Osteocyte (in vitro differentiated cells): ENCODE data around the gene ACTL6B. TPM values are rescaled to one million over a fixed set of nuclear protein-coding genes. Genes with fewer than 3 reads are reported as not detected.

ENCODE experiments used
- DNase-seq: peaks from one replicate; pipeline ENCODE4 v3.0.0; 2021; ENCODE audit warnings: mixed read lengths; ENCODE audit not compliant: unreplicated experiment; ENCODE audit errors: extremely low spot score
- H3K27ac Mint-ChIP-seq: one replicate; pipeline ENCODE4 v1.8.0; 2021; ENCODE audit warnings: mild to moderate bottlenecking, mixed read lengths; ENCODE audit not compliant: unreplicated experiment
- H3K27me3 Mint-ChIP-seq: one replicate; pipeline ENCODE4 v1.8.0; 2021; ENCODE audit warnings: mixed read lengths; ENCODE audit not compliant: unreplicated experiment
- H3K36me3 Mint-ChIP-seq: one replicate; pipeline ENCODE4 v1.8.0; 2021; ENCODE audit warnings: mixed read lengths; ENCODE audit not compliant: unreplicated experiment
- H3K4me1 Mint-ChIP-seq: one replicate; pipeline ENCODE4 v1.8.0; 2021; ENCODE audit warnings: mixed read lengths; ENCODE audit not compliant: unreplicated experiment
- H3K4me3 Mint-ChIP-seq: one replicate; pipeline ENCODE4 v1.8.0; 2021; ENCODE audit warnings: mild to moderate bottlenecking, moderate library complexity, mixed read lengths; ENCODE audit not compliant: unreplicated experiment
- H3K9me3 Mint-ChIP-seq: one replicate; pipeline ENCODE4 v1.8.0; 2021; ENCODE audit warnings: mixed read lengths; ENCODE audit not compliant: unreplicated experiment
- total RNA-seq: library from RNA; stranded (reverse); gene quantifications from 2 replicates; pipeline ENCODE4 v1.2.1, GENCODE V29; 2021
- TF ChIP-seq, protein P1 (sequence below): fragments of 200-600 bp; sonication (generic); IDR thresholded peaks from 2 replicates; pipeline ENCODE4 v1.5.0; 2021; ENCODE audit warnings: antibody characterized with exemption, mild to moderate bottlenecking, moderate library complexity

The ACTL6B gene
- total RNA-seq, 1 donor from 2014 or later, result not detected

DNA sequence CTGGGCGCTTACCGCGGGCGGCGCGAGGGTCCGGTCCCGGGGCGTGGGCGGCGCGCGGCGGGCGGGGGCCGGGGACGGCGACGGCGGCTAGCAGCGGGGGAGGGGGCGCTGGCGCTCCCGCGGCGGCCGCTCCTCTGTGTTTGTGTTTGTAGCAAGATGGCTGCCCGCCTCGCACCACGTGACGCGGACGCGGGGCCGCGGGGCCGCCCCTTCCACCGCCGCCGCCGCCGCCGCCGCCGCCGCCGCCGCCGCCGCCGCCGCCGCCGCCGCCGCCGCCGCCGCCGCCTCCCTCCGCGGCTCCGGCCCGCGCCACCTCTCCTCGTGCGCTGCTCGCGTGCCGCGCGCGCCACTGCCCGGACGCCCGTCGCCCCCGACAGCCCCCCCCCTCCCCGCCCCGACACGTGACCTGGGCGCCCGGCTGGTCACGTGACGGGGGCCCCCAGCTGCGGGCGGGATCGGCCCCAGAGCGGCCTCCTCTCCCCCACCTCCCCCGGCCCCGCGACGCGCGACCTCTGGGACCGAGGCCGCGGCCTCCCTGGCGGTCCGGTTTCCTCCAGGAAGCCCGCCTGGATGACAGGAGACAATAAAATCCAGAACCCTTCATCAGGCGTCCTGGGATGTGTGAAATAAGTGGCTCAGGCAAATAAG is 38.0 kb upstream of the ACTL6B start, which contains the start of gene GIGYF1:
GIGYF1 (minus strand) TSS at position 153 of the 648 bp plus-strand sequence. CDS start 6,012 bp downstream, outside the sequence.
- Mint-ChIP-seq H3K27ac (peak within 1 kb of the TSS; percentile 88), H3K4me1 (peaks cover 24% of the 10 kb centered on the region), H3K27me3 (peaks cover 11% of the 10 kb centered on the region), H3K36me3 (no peaks in the 10 kb centered on the region), H3K9me3 (no peaks in the 10 kb centered on the region), H3K4me3 (peak within 1 kb of the TSS; percentile 93)
- TF ChIP-seq, protein P1, sequence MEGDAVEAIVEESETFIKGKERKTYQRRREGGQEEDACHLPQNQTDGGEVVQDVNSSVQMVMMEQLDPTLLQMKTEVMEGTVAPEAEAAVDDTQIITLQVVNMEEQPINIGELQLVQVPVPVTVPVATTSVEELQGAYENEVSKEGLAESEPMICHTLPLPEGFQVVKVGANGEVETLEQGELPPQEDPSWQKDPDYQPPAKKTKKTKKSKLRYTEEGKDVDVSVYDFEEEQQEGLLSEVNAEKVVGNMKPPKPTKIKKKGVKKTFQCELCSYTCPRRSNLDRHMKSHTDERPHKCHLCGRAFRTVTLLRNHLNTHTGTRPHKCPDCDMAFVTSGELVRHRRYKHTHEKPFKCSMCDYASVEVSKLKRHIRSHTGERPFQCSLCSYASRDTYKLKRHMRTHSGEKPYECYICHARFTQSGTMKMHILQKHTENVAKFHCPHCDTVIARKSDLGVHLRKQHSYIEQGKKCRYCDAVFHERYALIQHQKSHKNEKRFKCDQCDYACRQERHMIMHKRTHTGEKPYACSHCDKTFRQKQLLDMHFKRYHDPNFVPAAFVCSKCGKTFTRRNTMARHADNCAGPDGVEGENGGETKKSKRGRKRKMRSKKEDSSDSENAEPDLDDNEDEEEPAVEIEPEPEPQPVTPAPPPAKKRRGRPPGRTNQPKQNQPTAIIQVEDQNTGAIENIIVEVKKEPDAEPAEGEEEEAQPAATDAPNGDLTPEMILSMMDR, result no peak
- DNase-seq, result peak; percentile 88

DNA sequence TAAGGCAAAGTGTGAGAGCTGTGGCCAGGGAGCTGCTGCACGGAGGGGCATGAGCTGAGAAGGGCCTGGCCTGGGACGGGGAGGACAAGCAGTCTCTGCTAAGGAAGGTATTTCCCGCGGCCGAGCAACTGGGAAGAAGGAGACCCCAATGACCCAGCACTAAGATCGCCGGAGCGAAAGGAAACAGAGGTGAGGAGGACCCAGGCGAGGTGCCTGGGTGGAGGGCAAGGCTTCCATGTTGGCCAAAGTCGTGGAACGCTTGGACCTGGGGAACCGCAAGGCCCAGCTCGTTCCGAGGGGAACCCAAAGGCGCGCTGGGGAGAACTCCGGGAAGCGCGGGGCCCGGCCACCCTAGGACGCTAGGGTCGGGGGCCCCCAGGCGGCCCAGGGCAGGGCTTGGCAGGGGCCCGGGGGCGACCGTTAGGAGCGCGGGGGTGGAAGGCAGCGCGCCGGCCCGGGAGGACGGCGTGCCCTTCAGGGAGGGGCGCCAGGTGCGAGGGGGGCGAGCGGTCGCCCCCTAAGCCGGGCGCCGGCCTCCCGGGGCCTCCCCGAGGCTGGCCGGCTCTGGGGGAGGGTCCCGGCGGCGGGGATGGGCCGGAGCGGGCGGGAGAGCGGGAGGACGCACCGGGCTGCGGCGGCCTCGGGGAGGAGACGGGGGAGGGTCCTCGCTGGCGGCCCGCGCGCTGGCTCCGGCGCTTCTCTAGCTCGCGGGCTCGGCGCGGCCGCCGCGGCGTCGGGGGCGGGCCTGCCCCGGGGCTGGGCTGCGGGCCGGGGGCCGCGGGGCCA is 37.3 kb upstream of the ACTL6B start:
- Mint-ChIP-seq H3K27me3 (peaks cover 9% of the 10 kb centered on the region), H3K36me3 (peaks cover 7% of the 10 kb centered on the region), H3K4me3 (peak overlapping the region; percentile 93), H3K4me1 (peaks cover 30% of the 10 kb centered on the region), H3K9me3 (no peaks in the 10 kb centered on the region), H3K27ac (peak overlapping the region; percentile 88)
- peak; percentile 84 for DNase-seq
- TF ChIP-seq, protein P1, result no peak

DNA sequence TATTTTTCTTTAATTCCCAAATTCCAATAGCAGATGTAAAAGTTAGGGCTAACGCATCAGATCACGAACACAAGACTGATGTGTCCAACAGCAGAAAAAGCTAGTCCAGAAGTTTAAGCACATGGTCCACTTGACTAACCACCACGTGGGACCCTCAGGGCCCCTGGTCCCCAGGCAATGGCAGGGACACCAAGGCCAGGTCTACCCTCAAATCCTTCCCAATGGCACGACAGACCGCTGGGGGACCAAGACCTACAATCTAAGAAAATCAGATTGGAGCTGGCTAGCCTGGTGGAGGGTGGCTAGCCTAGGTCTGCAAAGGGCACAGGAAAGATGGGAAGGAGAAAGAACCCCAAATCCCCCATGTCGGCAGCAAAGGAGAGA is 36.3 kb upstream of the ACTL6B start:
- Mint-ChIP-seq H3K27ac (peak overlapping the region; percentile 88), H3K27me3 (peaks cover 6% of the 10 kb centered on the region)

DNA sequence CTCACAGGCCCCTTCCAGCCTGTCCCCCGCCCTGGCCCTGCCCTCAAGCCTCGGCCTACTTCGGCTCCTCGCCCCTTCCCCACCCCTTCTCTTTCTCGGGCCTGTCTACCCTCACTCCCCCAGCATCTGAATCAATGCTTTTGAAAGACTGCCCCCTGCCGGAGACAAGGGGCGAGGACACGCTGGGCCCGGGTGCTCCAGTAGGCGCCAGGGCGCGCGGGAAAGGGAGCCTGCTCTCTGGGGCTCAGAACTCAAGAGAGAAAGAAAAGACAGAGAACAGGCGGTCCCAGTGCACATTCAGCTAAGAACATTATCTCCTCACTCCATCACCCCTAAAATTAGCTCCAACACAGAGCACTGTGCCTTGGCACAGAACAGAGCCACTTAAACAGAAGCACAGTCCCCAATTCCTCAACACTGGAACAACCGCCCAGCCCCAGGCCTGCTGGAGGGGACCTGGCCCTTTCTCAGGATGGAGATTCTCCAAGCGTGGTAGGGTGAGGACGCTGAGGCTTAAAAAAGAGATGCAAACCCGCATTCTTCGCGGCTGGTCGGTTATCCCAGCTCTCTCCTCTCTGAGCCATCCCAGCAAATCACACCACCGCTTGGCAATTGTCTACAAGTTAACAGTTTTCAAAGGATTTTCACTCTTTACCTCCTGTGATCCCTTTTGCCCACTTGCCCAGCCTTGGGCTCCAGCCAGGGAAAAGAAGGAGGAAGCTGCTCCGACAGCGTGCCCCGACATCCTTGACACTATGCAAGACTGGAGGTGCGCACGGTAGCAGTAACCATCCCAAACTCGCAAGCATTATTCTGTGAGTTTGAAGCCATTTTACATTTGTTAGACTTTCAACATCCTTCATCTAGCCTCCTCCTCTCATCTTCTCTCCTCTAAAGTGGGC is 35.7 kb upstream of the ACTL6B start:
- Mint-ChIP-seq H3K4me1 (peaks cover 30% of the 10 kb centered on the region), H3K4me3 (peak overlapping the region; percentile 93), H3K27ac (peak overlapping the region; percentile 88), H3K36me3 (peaks cover 7% of the 10 kb centered on the region), H3K27me3 (no peaks in the 10 kb centered on the region), H3K9me3 (no peaks in the 10 kb centered on the region)
- TF ChIP-seq, protein P1, result peak; percentile 95
- DNase-seq, result peak; percentile 92

More for the DNA sequence above, 36.3 kb upstream of the ACTL6B start:
- H3K36me3 Mint-ChIP-seq, result peaks cover 7% of the 10 kb centered on the region
- H3K4me1 Mint-ChIP-seq, result peaks cover 30% of the 10 kb centered on the region
- H3K9me3 Mint-ChIP-seq, result no peaks in the 10 kb centered on the region
- H3K4me3 Mint-ChIP-seq, result peak overlapping the region; percentile 93
- TF ChIP-seq, protein P1, result no peak
- DNase-seq, result no peak
